HepG2 (cell line): Measurements from ENCODE around the gene FAM156B. TPM values are rescaled to one million over a fixed set of nuclear protein-coding genes. Genes with fewer than 3 reads are reported as not detected.

ENCODE experiments used
- ATF7 ChIP-seq, 2 experiments: fragments of 450-650 bp in 1 of 2; sonication (generic) in 1 of 2; formaldehyde crosslinking in 1 of 2; IDR thresholded peaks; 2 replicates each; pipeline versions ENCODE4 v1.4.0 to v1.6.1; 2016 to 2020; ENCODE audit warnings: antibody characterized with exemption in 1 of 2, mild to moderate bottlenecking in 1 of 2, missing genetic modification reagents in 1 of 2
- CBX2 ChIP-seq, 2 experiments: fragments of 200-600 bp in 1 of 2; sonication (generic); formaldehyde crosslinking in 1 of 2; IDR thresholded peaks; 2 replicates each; pipeline versions ENCODE4 v1.7.0 to v1.8.1; 2018 to 2022; ENCODE audit warnings: low read depth in 2 of 2, low read length in 1 of 2, mild to moderate bottlenecking in 1 of 2, missing genetic modification reagents in 1 of 2
- KLF9 ChIP-seq: IDR thresholded peaks from 2 replicates; pipeline ENCODE4 v1.6.1; 2016; ENCODE audit warnings: low read depth
- MAZ ChIP-seq, 2 experiments: sonication (generic) in 1 of 2; formaldehyde crosslinking in 1 of 2; IDR thresholded peaks; 2 replicates each; pipeline versions ENCODE4 v1.5.0 to v1.6.1; 2012 to 2020; ENCODE audit warnings: low read depth in 2 of 2, mild to moderate bottlenecking in 2 of 2, borderline replicate concordance in 1 of 2, improper control_type of control experiment in 1 of 2, low read length in 1 of 2, missing genetic modification reagents in 1 of 2, moderate library complexity in 1 of 2
- MEF2D ChIP-seq: sonication (generic); formaldehyde crosslinking; IDR thresholded peaks from 2 replicates; pipeline ENCODE4 v1.5.1; 2020; ENCODE audit warnings: mild to moderate bottlenecking, missing genetic modification reagents
- NFE2L2 ChIP-seq: fragments of 150-350 bp; IDR thresholded peaks from 2 replicates; pipeline ENCODE4 v1.6.1; 2014; ENCODE audit warnings: low read length
- NRL ChIP-seq: sonication (generic); formaldehyde crosslinking; IDR thresholded peaks from 2 replicates; pipeline ENCODE4 v1.5.0; 2020; ENCODE audit warnings: missing genetic modification reagents, mild to moderate bottlenecking, moderate library complexity, borderline replicate concordance
- RARG ChIP-seq: sonication (generic); formaldehyde crosslinking; IDR thresholded peaks from 2 replicates; pipeline ENCODE4 v1.4.0; 2020; ENCODE audit warnings: low read depth, mild to moderate bottlenecking, missing genetic modification reagents
- REPIN1 ChIP-seq: sonication (generic); formaldehyde crosslinking; IDR thresholded peaks from 2 replicates; pipeline ENCODE4 v1.8.0; 2022; ENCODE audit warnings: missing genetic modification reagents, low read depth, mild to moderate bottlenecking, borderline replicate concordance
- RERE ChIP-seq: IDR thresholded peaks from 2 replicates; pipeline ENCODE4 v1.6.1; 2016; ENCODE audit warnings: low read depth, missing genetic modification reagents, missing compliant biosample characterization
- SRSF1 ChIP-seq: fragments of 200-400 bp; formaldehyde crosslinking; optimal IDR thresholded peaks from 2 replicates; pipeline ENCODE3; 2017; ENCODE audit warnings: mild to moderate bottlenecking, low read depth, low read length, moderate library complexity
- SUZ12 ChIP-seq: fragments of 150-350 bp; IDR thresholded peaks from 2 replicates; pipeline ENCODE4 v1.6.1; 2014; ENCODE audit warnings: low read depth, low read length
- ZBTB20 ChIP-seq: sonication (generic); formaldehyde crosslinking; IDR thresholded peaks from 2 replicates; pipeline ENCODE4 v1.8.1; 2023; ENCODE audit warnings: missing genetic modification reagents, low read depth, mild to moderate bottlenecking, borderline replicate concordance
- ZBTB3 ChIP-seq: sonication (generic); formaldehyde crosslinking; IDR thresholded peaks from 2 replicates; pipeline ENCODE4 v1.4.0; 2020; ENCODE audit warnings: low read depth, mild to moderate bottlenecking, moderate library complexity, missing genetic modification reagents, borderline replicate concordance
- ZFP1 ChIP-seq: IDR thresholded peaks from 2 replicates; pipeline ENCODE4 v1.6.1; 2016
- ZNF225 ChIP-seq: sonication (generic); formaldehyde crosslinking; IDR thresholded peaks from 2 replicates; pipeline ENCODE4 v1.4.0; 2020; ENCODE audit warnings: mild to moderate bottlenecking, missing genetic modification reagents
- ZNF34 ChIP-seq: sonication (generic); formaldehyde crosslinking; IDR thresholded peaks from 2 replicates; pipeline ENCODE4 v1.4.0; 2020; ENCODE audit warnings: mild to moderate bottlenecking, missing genetic modification reagents, borderline replicate concordance
- ZNF441 ChIP-seq: sonication (generic); formaldehyde crosslinking; IDR thresholded peaks from 2 replicates; pipeline ENCODE4 v1.7.0; 2021; ENCODE audit warnings: missing genetic modification reagents, borderline replicate concordance
- ZNF572 ChIP-seq: sonication (generic); formaldehyde crosslinking; IDR thresholded peaks from 2 replicates; pipeline ENCODE4 v1.5.1; 2020; ENCODE audit warnings: mild to moderate bottlenecking, missing genetic modification reagents
- ZNF589 ChIP-seq: sonication (generic); formaldehyde crosslinking; conservative IDR thresholded peaks from 2 replicates; pipeline ENCODE4 v1.8.0; 2022; ENCODE audit warnings: mild to moderate bottlenecking, moderate library complexity, missing genetic modification reagents
- ZNF597 ChIP-seq: sonication (generic); formaldehyde crosslinking; IDR thresholded peaks from 2 replicates; pipeline ENCODE4 v1.5.0; 2020; ENCODE audit warnings: missing genetic modification reagents
- ZNF773 ChIP-seq: sonication (generic); formaldehyde crosslinking; IDR thresholded peaks from 2 replicates; pipeline ENCODE4 v1.4.0; 2020; ENCODE audit warnings: missing genetic modification reagents, borderline replicate concordance
- ZNF790 ChIP-seq: sonication (generic); formaldehyde crosslinking; IDR thresholded peaks from 2 replicates; pipeline ENCODE4 v1.8.0; 2022; ENCODE audit warnings: missing genetic modification reagents, mild to moderate bottlenecking, borderline replicate concordance
- polyA plus RNA-seq, 8 experiments: library from polyadenylated mRNA; depleted of rRNA in 3 of 8; stranded (reverse) in 7 of 8; unstranded in 1 of 8; fragments of >200 nt; fragmentation: Illumina TruSeq in 4 of 8; extraction: Trizol in 4 of 8; gene quantifications; 2 replicates each; pipeline versions ENCODE4 v1.2.1 to v1.2.3, GENCODE V29; 2011 to 2016; ENCODE audit warnings: low read depth in 4 of 8, missing spikeins in 1 of 8, mixed read lengths in 1 of 8; ENCODE audit not compliant: insufficient read depth in 1 of 8
- total RNA-seq, 5 experiments: library from RNA; depleted of rRNA; stranded (reverse); fragments of >200 nt; fragmentation: Illumina TruSeq; extraction: Trizol; gene quantifications; 2 replicates each; pipeline ENCODE4 v1.2.3, GENCODE V29; 2016; ENCODE audit warnings: low read depth in 1 of 5

The FAM156B gene
- total and polyA plus RNA-seq, 2 of the 13 experiments (the other 11 are each of a cell fraction or from before 2014, with no cell fraction given): 7.8 to 82.1 TPM

- peak; percentile 41; the same call in 1 of the 2 replicates for TF ChIP-seq REPIN1 (CRISPR knock-in tag)
- TF ChIP-seq ATF7 (IDR thresholded peaks at IDR 0.05): no peak
- TF ChIP-seq ATF7 (CRISPR knock-in tag; IDR thresholded peaks at IDR 0.05): no peak
- 0 out of 2 replicates have a peak, but pooled peaks have one; percentile 58 for TF ChIP-seq ZNF589
- TF ChIP-seq RERE (CRISPR knock-in tag): no peak
- TF ChIP-seq ZFP1 (CRISPR knock-in tag): no peak
- TF ChIP-seq ZBTB3 (CRISPR knock-in tag): 0 out of 2 replicates have a peak, but pooled peaks have one; percentile 59
- TF ChIP-seq SRSF1: peak; percentile 28
- no peak for TF ChIP-seq NRL (CRISPR knock-in tag)
- TF ChIP-seq ZNF773: no peak
- peak; percentile 67; the same call in 1 of the 2 replicates for TF ChIP-seq MAZ (IDR thresholded peaks at IDR 0.05; ENCODE audit: borderline replicate concordance, low read depth, low read length)
- peak; percentile 77 for TF ChIP-seq MAZ (CRISPR knock-in tag; IDR thresholded peaks at IDR 0.05; ENCODE audit: low read depth)
- no peak for TF ChIP-seq ZNF34 (CRISPR knock-in tag)
- no peak for TF ChIP-seq KLF9 (CRISPR knock-in tag)
- TF ChIP-seq ZNF790 (CRISPR knock-in tag): no peak
- TF ChIP-seq ZNF225 (CRISPR knock-in tag): no peak
- TF ChIP-seq ZBTB20 (CRISPR knock-in tag): no peak
- TF ChIP-seq CBX2 (IDR thresholded peaks at IDR 0.05; ENCODE audit: low read depth, low read length): no peak
- TF ChIP-seq CBX2 (CRISPR knock-in tag; IDR thresholded peaks at IDR 0.05; ENCODE audit: low read depth): no peak
- TF ChIP-seq ZNF597 (CRISPR knock-in tag): no peak
- TF ChIP-seq ZNF441: no peak
- TF ChIP-seq RARG (CRISPR knock-in tag): no peak
- no peak for TF ChIP-seq MEF2D (CRISPR knock-in tag)
- no peak for TF ChIP-seq SUZ12
- TF ChIP-seq NFE2L2: no peak
- TF ChIP-seq ZNF572: no peak
Measured at GRCh38 chrX:52934704-52935469, 37.8 kb downstream of the FAM156B start (continued).
